Hindlimb muscle (tissue), 1 donor: ENCODE measurements around the gene HLA-DPB1. TPM values are rescaled to one million over a fixed set of nuclear protein-coding genes. Genes with fewer than 3 reads are reported as not detected.
"Not testable (repeated sequence)": the region's sequence is repeated elsewhere in the genome, so short reads cannot be mapped to it uniquely, and the experiment has no call there.

Source experiments
- DNase-seq: peaks from one replicate; pipeline ENCODE4 v3.0.0-alpha.2; 2013
- polyA plus RNA-seq: library from polyadenylated mRNA; unstranded; fragments of 120-200 nt; gene quantifications from one replicate; pipeline ENCODE4 v1.2.1, GENCODE V29; 2013; ENCODE audit not compliant: insufficient read length

The HLA-DPB1 gene
- polyA plus RNA-seq, 1 donor = 19.2 TPM

- DNase-seq = no peak
These were observed 4.2 kb upstream of the HLA-DPB1 start for GRCh38 chr6:33071569-33071968.

- no peak for DNase-seq
These were observed 3.2 kb upstream of the HLA-DPB1 start for GRCh38 chr6:33072508-33073100.

- DNase-seq = no peak
These were observed 2.3 kb upstream of the HLA-DPB1 start, which contains the start of gene HLA-DPA1 for GRCh38 chr6:33073431-33073871. Gene HLA-DPA1, minus strand, starts transcription at chr6:33073649.

GRCh38 chr6:33075208-33075567, 602 bp upstream of the HLA-DPB1 start:
- DNase-seq = no peak

GRCh38 chr6:33076406-33076934, 680 bp downstream of the HLA-DPB1 start:
- no peak for DNase-seq

GRCh38 chr6:33077908-33078307, 2.1 kb downstream of the HLA-DPB1 start:
- DNase-seq = no peak

GRCh38 chr6:33078442-33078841, 2.7 kb downstream of the HLA-DPB1 start:
- no peak for DNase-seq

- no peak for DNase-seq
These were observed 3.2 kb downstream of the HLA-DPB1 start for GRCh38 chr6:33078919-33079521.

GRCh38 chr6:33079580-33079979, 3.8 kb downstream of the HLA-DPB1 start:
- no peak for DNase-seq

GRCh38 chr6:33080127-33081089, 4.6 kb downstream of the HLA-DPB1 start:
- peak; percentile 50 for DNase-seq

- DNase-seq = no peak
These were observed 5.5 kb downstream of the HLA-DPB1 start for GRCh38 chr6:33081098-33081824.

- peak; percentile 53 for DNase-seq
These were observed 6.9 kb downstream of the HLA-DPB1 start for GRCh38 chr6:33082702-33083101.

- no peak for DNase-seq
These were observed 9.8 kb downstream of the HLA-DPB1 start for GRCh38 chr6:33085627-33086026.

GRCh38 chr6:33088258-33088930, 12.6 kb downstream of the HLA-DPB1 start:
- no peak for DNase-seq

GRCh38 chr6:33088931-33089620, 13.3 kb downstream of the HLA-DPB1 start:
- DNase-seq = no peak

- DNase-seq = no peak
These were observed 16.2 kb downstream of the HLA-DPB1 start for GRCh38 chr6:33091957-33092356.

GRCh38 chr6:33092385-33092784, 16.6 kb downstream of the HLA-DPB1 start:
- DNase-seq = no peak

- DNase-seq = no peak
These were observed 18.1 kb downstream of the HLA-DPB1 start for GRCh38 chr6:33093855-33094254.

- no peak for DNase-seq
These were observed 19.9 kb downstream of the HLA-DPB1 start for GRCh38 chr6:33095681-33096080.

- DNase-seq = not testable (repeated sequence)
These were observed 25.4 kb downstream of the HLA-DPB1 start for GRCh38 chr6:33101121-33101737.

- no peak for DNase-seq
These were observed 28.0 kb downstream of the HLA-DPB1 start for GRCh38 chr6:33103776-33104175.
